ENCODE data around the gene KIAA1614.

DNA sequence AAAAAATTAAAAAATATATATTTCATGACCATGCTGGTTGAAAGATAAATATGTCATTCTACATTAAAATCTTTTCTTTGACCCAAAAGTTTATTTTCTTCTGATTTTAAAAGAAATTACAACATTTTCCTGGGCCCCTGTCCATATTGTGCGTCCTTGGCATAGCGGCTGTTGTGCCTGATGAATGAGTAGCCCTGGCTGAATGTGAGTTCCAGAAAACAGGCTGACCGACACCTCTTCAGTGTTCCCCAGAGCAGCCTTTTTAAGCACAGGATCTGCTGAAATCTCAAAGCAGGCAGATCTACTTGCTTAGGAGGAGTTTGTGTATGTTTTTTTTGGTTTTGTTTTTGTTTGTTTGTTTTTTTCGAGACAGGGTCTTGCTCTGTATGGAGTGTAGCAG, 19.7 kb downstream of the KIAA1614 start:
- TF ChIP-seq, protein P1, sequence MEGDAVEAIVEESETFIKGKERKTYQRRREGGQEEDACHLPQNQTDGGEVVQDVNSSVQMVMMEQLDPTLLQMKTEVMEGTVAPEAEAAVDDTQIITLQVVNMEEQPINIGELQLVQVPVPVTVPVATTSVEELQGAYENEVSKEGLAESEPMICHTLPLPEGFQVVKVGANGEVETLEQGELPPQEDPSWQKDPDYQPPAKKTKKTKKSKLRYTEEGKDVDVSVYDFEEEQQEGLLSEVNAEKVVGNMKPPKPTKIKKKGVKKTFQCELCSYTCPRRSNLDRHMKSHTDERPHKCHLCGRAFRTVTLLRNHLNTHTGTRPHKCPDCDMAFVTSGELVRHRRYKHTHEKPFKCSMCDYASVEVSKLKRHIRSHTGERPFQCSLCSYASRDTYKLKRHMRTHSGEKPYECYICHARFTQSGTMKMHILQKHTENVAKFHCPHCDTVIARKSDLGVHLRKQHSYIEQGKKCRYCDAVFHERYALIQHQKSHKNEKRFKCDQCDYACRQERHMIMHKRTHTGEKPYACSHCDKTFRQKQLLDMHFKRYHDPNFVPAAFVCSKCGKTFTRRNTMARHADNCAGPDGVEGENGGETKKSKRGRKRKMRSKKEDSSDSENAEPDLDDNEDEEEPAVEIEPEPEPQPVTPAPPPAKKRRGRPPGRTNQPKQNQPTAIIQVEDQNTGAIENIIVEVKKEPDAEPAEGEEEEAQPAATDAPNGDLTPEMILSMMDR (IDR thresholded peaks at IDR 0.05): no peak
- TF ChIP-seq POLR2AphosphoS5 (IDR thresholded peaks at IDR 0.05): no peak

Measured in breast epithelium (tissue), 3 donors.